GM18499 (cell line): Measurements from ENCODE around the gene CBFA2T2.
"Not testable (repeated sequence)": the region's sequence is repeated elsewhere in the genome, so short reads cannot be mapped to it uniquely, and the experiment has no call there.

Experiments
- ATAC-seq: cut with Tn5 transposase; IDR thresholded peaks from one replicate; pipeline ENCODE4 v1.9.1; 2021; ENCODE audit warnings: moderate number of reproducible peaks; ENCODE audit not compliant: insufficient read depth, unreplicated experiment

Gene CBFA2T2

DNA sequence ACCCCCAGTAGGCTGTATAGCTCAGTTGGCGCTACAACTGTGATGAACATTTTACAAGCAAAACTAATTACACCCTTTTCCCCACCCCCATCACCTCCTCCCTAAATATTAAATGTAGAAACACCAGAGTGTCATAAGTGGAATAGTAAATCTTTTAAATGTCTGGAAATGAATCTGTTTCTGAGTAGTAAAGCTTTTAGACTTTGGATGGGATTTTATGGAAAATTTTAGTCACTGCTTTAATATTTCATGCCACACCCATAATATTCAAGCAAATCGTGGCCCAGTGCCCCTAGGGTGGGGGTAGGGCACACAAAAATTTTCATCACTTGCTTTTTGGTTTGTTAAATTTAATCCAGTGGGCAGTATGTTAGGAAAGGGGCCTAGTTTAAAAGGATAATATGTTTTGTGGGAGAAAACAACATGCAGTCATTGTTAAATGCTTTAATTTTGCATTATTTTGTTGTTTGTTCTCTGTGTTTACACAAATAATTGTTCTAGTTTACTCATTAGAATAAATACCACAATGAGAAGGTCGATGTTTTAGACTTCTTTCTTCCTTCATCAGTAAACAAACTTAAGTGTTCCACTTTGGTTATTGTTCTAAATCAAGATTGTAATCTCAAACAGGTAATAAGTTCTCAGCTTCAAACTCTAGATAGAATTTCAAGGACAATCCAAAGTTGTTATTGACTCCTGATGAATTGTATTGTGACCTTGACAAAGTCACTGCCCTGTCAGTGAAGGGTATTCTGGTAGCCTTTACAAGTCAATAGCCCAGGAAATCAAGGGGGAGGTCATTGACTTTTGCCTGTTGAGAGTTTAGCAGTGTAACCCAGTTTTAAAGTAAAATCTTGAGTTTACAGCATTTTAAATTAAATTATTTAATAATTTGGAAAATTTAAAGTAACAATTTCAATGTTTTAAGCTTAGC is 79.2 kb downstream of the CBFA2T2 start:
- ATAC-seq: no peak

DNA sequence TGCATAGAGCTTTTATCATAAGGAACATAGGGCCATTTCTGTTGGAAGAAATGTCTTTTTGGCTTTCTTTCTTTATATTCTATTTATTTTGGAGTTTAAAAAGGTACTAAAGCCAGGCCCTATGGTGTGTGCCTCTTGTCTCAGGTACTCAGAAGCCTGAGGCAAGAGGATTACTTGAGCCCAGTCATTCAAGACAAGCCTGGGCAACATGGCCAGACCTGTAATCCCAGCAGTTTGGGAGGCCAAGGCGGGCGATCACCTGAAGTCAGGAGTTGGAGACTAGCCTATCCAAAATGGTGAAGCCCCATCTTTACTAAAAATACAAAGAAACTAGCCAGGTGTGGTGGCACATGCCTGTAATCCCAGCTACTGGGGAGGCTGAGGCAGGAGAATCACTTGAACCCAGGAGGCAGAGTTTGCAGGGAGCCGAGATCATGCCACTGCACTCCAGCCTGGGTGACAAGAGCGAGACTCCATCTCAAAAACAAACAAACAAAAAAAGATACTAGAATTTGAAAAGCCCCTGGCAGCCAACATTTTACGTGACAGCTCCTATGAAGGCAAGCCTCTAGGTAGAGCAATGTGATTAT is 80.0 kb downstream of the CBFA2T2 start:
- ATAC-seq: no peak

DNA sequence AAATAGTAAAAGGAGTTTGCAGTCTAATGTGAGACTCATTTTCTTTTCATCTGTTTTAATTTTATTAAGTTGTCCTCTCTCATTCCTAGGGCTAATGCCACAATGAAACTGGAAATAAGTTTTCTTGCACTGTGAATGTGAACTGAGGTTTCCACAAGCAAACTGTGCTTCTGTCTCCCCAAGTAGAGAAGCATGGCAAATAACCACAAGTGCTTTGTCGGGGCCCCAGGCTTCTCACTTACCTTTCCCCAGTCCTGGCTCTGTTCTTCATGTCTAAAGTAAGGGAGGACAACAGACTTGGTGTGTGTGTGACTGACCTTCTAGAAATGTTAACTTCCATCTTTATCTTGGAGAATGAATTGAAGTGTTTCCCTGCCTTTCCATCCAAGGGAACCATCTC is 80.8 kb downstream of the CBFA2T2 start:
- ATAC-seq: no peak

DNA sequence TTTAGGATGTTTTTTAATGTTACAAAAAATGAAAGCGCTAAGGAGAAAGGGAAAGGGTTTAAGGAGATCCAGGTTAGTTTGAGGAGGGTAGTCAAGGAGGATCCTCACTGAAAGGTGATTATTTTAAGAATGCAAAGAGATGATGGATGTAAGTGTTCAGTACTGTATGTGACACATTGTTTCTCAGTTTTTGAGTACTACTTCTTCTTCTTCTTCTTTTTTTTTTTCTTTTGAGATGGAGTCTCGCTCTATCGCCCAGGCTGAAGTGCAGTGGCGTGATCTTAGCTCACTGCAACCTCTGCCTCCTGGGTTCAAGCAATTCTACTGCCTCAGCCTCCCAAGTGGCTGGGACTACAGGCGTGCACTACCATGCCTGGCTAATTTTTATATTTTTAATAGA is 83.4 kb downstream of the CBFA2T2 start:
- ATAC-seq: not testable (repeated sequence)

DNA sequence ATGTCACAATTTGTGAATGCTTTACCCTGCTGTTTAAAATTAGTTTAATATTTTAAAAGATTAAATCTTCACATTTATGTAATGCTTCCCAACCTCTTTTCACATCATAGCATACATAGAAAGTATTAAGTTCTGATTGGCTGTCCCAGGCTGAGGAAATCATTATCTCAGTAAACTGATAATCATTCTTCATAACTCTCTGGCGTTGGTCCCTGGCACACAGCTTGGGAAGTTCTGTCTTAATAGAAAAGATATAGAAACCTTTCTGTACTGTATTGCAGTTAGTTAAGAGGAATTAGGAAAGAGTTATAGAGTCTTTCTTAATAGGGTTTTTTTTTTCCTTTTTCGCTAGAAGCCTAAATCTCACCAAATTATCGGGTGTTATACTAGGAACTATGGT is 85.4 kb downstream of the CBFA2T2 start:
- no peak for ATAC-seq

DNA sequence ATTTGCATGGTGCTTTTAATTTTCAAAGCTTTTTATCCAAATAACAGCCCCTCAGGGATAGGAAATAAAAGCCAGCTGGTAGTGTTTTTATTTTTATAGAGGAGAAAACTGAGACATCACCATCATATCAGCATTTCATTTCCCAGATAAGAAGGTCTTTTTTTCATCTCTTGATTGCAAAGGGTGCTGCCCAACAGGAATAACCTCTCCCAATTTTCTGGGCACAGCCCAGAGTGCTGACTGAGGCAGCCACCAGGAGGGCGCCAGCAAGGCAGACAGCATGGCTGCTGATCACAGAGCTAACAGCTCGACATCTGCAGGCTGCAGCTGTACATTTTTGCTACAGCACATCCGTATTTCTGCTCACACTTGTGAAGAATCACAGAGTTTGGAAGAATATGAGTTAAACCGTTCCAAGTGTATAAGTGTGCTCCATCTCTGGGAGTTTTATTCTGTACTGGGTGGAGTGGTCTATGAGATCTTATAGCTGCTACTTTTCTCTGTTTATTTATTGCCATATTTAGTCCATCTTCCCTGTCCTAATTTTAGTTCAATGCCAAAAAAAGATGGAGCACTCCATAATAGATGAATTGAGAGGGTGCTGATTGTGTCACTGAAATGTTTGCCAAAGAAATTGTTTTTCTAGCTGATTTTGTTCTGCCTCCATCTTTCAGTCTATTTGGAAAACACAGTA is 86.7 kb downstream of the CBFA2T2 start:
- no peak for ATAC-seq

DNA sequence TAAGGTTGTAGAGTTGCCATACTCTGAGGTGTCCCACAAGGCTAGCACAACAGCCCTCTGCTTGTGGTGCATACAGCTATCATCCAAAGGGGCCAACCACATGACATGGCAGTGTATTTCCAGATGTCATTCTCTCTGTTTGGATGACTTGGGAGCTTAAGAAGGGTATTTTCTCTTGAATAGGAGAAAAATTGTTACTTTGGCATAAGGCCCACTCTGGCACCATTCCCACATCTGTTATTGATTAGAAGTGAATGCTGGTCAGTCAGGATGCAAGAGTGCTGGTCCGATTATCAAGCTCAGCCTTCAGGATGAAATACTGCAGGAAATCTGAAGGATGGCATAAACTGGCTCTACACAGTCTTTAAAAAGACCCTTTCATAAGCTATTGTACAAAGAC is 88.6 kb downstream of the CBFA2T2 start:
- no peak for ATAC-seq

DNA sequence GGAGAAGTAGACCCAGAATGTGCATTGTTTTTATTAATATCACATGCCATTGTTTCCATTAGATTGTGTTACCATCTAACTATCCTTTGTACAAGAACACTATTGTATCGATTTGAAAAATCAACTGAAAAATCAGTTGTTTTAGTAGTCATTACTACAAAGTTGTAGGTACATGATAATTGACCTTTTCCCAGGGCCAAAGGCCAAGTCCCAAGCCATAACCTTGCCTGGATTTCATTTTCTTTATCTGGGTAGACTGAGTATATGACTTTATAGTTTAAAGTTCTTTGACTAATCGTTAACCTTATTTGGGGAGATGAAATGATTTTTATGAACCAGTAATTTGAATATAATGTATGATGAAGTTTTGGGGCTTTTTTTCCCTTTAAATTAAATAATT is 93.2 kb downstream of the CBFA2T2 start:
- ATAC-seq: no peak

DNA sequence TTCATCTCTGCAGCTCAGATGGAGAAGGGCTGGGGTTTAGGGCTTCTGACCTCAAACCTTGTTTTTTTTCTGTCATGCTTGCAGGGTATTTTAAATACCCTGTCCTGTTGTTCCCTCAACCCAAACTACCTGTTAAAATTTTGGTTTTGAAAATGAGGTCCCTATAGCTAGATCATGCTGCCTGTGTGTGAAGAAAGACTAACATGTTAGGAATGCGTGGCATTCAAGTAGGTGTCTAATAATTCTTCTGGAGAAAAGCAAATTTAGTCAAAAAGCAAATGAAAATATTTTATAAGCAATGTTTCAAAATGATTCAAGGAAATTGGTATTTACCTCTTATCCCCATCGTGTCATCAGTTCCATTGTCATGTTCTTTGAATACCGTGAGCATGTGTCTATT is 95.1 kb downstream of the CBFA2T2 start:
- ATAC-seq: no peak

DNA sequence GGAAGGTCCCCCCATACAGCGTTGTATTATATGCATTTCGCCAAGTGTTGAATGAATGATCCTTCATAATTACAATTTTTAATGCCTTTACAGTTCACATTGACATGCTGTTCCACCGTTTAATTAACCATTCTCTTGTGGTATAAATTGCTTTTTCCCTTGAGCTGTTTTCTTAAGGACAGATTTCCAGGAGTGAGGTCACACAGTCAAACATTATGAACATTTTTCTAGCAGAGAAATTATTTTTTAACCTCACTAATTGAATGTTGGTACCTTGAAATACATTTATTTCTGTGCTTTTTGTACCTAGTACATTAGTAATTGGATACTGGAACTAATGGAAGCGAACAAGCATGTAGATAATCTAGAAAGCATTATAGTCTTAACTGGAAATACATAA is 95.5 kb downstream of the CBFA2T2 start:
- ATAC-seq: no peak

DNA sequence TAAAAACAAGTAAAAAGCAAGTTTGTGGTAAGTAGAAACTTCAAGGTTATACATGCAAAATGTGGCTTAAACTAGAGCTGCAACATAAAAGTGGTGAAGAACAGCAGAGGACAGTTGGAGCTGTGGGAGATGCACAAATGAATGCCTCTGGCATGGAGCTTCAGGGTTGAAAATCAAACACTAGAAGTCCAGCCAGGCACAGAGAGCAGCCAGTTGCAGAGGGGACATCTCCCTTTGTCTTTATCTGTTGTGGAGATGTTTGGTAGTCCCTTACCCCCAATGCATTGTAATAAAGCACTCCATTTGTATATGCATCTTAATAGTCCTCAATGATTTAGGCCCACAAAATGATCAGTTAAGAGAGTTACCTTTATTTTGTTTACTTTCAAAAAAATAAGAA is 99.2 kb downstream of the CBFA2T2 start:
- ATAC-seq: no peak

DNA sequence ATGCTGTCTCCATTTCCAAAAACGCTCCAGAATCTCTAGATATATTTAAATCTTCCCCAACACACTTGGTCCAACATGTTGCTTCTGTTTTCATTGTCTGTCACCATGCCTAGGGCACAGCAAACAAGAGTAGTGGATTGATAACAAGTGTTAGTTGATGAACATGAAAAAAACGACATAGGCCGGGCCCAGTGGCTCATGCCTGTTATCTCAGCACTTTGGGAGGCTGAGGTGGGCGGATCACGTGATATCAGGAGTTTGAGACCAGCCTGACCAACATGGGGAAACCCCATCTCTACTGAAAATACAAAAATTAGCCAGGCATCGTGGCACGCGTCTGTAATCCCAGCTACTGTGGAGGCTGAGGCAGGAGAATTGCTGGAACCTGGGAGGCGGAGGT is 102.0 kb downstream of the CBFA2T2 start:
- ATAC-seq: not testable (repeated sequence)

DNA sequence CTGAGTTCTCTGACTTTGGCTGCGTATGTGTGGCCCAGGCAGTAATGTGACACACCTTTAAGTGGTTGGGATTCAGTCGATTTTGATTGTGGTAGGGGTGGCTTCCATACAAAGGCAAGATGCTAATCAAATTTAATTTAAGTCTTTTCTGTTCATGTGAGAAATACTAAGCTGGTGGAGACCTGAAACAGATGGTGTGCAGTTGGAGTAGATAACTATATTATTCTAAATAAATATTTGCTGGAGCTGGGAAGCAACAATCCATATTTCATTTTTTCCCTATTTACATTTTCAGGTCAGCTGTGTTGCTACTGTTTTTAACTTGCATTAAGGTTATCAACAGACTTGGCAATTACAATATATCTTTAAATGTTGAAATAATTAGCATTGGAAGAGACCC is 104.8 kb downstream of the CBFA2T2 start:
- no peak for ATAC-seq

DNA sequence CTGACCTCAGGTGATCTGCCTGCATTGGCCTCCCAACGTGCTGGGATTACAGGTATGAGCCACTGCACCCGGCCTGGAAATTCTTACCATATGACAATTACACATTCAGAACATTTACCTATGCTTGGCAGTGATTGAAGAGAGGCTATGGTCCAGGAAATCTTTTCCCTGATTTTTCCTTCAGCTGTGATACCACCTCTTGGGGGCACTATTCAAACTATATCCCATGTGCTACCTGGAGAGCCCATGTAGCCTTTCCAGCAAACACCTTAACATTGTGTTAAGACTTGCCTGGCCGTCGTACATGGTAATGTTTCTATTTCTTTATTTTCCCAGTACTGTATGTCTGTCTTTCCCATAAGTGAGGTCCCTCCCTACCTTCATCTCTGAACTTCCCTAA is 110.5 kb downstream of the CBFA2T2 start:
- ATAC-seq: no peak

DNA sequence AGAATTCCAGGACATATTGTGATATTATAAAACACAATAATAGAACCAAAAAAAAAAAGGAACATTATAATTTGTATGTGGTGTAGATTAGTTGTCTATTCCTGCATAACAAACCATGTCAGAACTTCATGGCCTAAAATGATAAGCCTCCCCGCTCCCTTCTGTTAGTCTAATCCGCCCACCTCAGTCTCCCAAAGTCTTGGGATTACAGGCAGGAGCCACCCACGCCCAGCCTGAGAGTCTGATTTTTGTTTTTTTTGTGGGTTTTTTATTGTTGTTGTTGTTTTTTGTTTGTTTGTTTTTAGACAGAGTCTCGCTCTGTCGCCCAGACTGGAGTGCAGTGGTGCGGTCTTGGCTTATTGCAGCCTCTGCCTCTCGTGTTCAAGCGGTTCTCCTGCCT is 111.1 kb downstream of the CBFA2T2 start:
- no peak for ATAC-seq

DNA sequence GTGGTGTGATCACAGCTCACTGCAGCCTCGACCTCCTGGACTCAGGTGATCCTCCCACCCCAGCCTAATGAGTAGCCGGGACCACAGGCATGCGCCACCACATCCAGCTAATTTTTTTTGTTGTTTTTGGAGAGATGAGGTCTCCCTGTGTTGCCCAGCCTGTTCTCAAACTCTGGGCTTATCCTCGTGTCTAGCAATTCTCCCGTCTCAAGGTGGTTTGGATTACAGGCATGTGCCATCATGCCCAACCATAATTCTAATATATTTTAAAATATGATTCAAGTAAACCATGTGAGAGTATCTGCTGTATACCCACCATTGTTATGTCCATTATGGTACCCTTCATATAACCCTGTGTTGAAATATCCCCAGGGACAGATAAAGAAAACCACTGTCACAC is 112.0 kb downstream of the CBFA2T2 start:
- ATAC-seq: no peak

DNA sequence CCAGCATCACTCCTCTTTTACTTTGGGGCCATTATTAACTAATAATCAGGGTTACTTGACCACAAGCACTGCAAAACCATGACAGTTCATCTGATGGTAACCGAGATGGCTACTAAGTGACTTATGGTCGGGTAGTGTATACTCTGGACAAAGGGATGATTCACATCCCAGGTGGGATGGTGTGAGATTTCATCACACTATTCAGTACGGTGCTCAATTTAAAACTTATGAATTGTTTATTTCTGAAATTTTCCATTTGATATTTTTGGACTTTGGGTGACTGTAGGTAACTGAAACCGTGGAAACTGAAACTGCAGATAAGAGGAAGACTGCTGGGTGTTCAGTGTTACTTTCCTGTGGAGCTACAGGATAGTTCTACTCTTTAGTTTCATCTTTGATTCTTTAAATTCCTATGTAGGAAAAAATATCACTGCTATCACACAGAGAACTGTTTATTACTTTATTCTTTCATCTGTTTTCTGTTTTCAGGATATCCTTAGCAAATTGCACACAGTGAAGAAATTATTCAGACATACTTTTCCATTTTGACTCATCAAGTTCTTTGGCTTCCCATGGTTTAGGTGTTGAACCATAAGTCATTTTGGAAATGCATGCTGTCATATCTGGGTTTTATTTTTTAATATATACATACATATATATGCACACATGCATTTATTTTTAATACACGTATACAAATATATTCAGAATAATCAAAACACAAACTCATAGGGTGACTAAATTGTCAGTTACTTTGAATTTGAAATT is 113.1 kb downstream of the CBFA2T2 start:
- no peak for ATAC-seq

DNA sequence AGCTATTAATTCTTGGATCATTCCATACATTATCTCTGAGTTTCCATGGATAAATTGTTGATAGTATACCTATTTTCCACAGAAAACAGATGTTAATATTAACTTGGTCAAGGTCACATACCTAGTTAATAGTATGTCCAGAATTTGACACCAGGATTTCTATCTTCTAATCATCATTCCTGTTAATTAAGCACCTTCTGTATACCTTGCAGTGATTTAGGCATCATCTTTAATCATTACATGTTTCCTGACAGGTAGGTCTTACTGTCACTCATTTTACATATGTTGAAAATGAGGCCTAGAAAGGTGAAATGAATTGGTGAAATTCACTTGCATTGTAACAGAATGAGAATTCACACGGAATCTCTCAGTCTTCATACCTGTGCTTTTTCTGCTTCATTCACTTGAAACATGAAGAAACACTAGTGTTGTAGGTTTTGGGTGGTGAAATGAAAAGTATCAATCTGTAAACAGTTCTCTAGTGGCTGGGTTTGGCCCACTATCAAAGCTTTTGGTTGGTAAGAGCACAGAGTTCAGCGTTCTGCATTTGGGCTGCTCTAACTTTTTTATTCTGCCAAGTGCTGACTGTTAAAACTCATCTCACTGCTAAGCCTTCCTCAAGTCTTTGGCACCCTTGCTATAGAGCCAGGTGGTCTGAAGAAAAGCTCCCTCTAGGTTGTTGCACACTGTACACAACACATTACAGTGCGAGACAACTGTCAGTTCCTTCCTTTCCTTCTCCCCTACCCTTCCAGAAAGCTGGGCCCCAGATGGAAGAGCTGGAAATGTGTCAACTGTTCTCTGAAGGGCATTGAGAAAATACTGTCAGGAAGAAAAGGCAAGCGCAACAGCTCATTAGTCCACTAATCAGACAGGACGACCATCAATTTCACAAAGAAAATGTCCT is 114.4 kb downstream of the CBFA2T2 start:
- ATAC-seq: no peak

DNA sequence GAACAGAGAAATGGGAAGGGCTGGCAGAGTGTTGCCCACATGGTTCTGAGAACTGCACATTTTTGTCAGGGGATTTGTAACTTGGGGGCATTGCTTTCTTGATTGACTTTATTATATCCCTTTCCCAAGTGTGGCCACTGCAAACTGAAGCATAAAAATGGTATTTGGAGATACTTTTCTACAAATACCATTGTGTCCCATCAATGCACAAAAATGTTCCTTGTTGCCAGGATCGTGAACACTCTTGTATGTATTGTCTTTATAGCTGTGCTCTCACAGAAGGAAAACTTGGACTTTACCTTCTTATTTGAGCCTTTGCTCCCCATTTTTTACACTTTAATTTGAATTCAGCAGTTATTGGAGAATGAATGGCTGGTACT is 115.1 kb downstream of the CBFA2T2 start:
- ATAC-seq: no peak
